Endothelial cell of umbilical vein (primary cell): Measurements from ENCODE around the gene PLCD1. TPM values are rescaled to one million over a fixed set of nuclear protein-coding genes. Genes with fewer than 3 reads are reported as not detected.

Experiments used
- BruUV-seq: library from RNA; stranded (reverse); fragments of 400-500 nt; replicated peaks from 2 replicates; lab custom pipeline; 2021; lab: Mats Ljungman, UMichigan
- CTCF ChIA-PET: fragments of 300-600, 350-600 bp; sonication (Branson Sonifier 250); formaldehyde crosslinking; loops from one replicate; lab custom pipeline; 2021; ENCODE audit warnings: antibody characterized with exemption, inconsistent platforms; lab: Charles Lee
- POLR2A ChIA-PET: fragments of 300-600, 350-600 bp; sonication (Branson Sonifier 250); formaldehyde crosslinking; loops from one replicate; lab custom pipeline; 2021; ENCODE audit warnings: antibody characterized with exemption, inconsistent platforms; lab: Charles Lee
- DNase-seq: peaks from one replicate; pipeline ENCODE4 v3.0.0-alpha.2; 2011; ENCODE audit warnings: low read depth, low spot score
- FAIRE-seq: peaks from 2 replicates; lab custom pipeline; 2011; peaks lifted over from hg19 to GRCh38; lab: Jason Lieb, UNC
- H2AFZ ChIP-seq: 2 replicates; pipeline ENCODE4 v1.6.0; 2012; ENCODE audit warnings: low read depth, low read length, control low read depth, inconsistent platforms
- H3K27ac ChIP-seq: 2 replicates; pipeline ENCODE4 v1.5.1; 2011; ENCODE audit warnings: low read depth, mild to moderate bottlenecking, control low read depth, low read length, moderate library complexity; ENCODE audit not compliant: insufficient read depth
- H3K27me3 ChIP-seq, 2 experiments: 2 replicates each; pipeline versions ENCODE4 v1.6.0 to v1.6.1; 2011; ENCODE audit warnings: low read length in 2 of 2, mixed read lengths in 1 of 2; ENCODE audit not compliant: control insufficient read depth in 2 of 2, insufficient read depth in 2 of 2
- H3K36me3 ChIP-seq, 2 experiments: 2 replicates in 1 of 2; 3 replicates in 1 of 2; pipeline ENCODE4 v1.5.1; 2011; ENCODE audit warnings: low read length in 2 of 2, mild to moderate bottlenecking in 1 of 2, moderate library complexity in 1 of 2; ENCODE audit not compliant: control insufficient read depth in 2 of 2, insufficient read depth in 2 of 2; ENCODE audit errors: extremely low read depth in 1 of 2
- H3K4me1 ChIP-seq: 3 replicates; pipeline ENCODE4 v1.5.1; 2011; ENCODE audit warnings: mild to moderate bottlenecking, low read length; ENCODE audit not compliant: control insufficient read depth, insufficient read depth; ENCODE audit errors: extremely low read depth
- H3K4me2 ChIP-seq: 2 replicates; pipeline ENCODE4 v1.6.1; 2011; ENCODE audit warnings: low read length, control low read depth, mixed read lengths; ENCODE audit not compliant: insufficient read depth
- H3K4me3 ChIP-seq, 3 experiments: fragments of 200-600 bp in 1 of 3; sonication (generic), shearing (Covaris generic) in 1 of 3; replicated peaks in 1 of 3; 2 replicates each; pipeline ENCODE4 v1.5.1; 2011 to 2016; ENCODE audit warnings: control low read depth in 3 of 3, low read length in 3 of 3, mild to moderate bottlenecking in 2 of 3, inconsistent platforms in 1 of 3, low read depth in 1 of 3, moderate library complexity in 1 of 3; ENCODE audit not compliant: insufficient read depth in 1 of 3
- H3K79me2 ChIP-seq: 2 replicates; pipeline ENCODE4 v1.6.0; 2012; ENCODE audit warnings: low read length, inconsistent platforms; ENCODE audit not compliant: control insufficient read depth, insufficient read depth
- H3K9ac ChIP-seq: replicated peaks from 2 replicates; pipeline ENCODE3; 2011; ENCODE audit warnings: low read length, control low read depth; ENCODE audit not compliant: insufficient read depth; ENCODE audit errors: extremely low read depth
- H3K9me1 ChIP-seq: replicated peaks from 3 replicates; pipeline ENCODE4 v1.6.0; 2011; ENCODE audit warnings: mild to moderate bottlenecking, low read length; ENCODE audit not compliant: control insufficient read depth, insufficient read depth; ENCODE audit errors: extremely low read depth
- H3K9me3 ChIP-seq: replicated peaks from 2 replicates; pipeline ENCODE4 v1.5.1; 2012; ENCODE audit warnings: low read length, inconsistent platforms; ENCODE audit not compliant: control insufficient read depth, insufficient read depth
- H4K20me1 ChIP-seq: replicated peaks from 2 replicates; pipeline ENCODE3; 2011; ENCODE audit warnings: mild to moderate bottlenecking, low read length; ENCODE audit not compliant: control insufficient read depth, insufficient read depth; ENCODE audit errors: extremely low read depth
- EZH2 ChIP-seq: IDR thresholded peaks from 2 replicates; pipeline ENCODE4 v1.6.1; 2012; ENCODE audit warnings: borderline replicate concordance, low read depth, mild to moderate bottlenecking, moderate library complexity, low read length, inconsistent platforms; ENCODE audit not compliant: severe bottlenecking
- FOS ChIP-seq: IDR thresholded peaks from 2 replicates; pipeline ENCODE4 v1.6.1; 2011; ENCODE audit warnings: mild to moderate bottlenecking, low read length, moderate library complexity, borderline replicate concordance; ENCODE audit not compliant: insufficient read depth
- GATA2 ChIP-seq: IDR thresholded peaks from 2 replicates; pipeline ENCODE4 v1.7.0; 2011; ENCODE audit warnings: low read depth, mild to moderate bottlenecking, moderate library complexity, mixed read lengths, low read length; ENCODE audit not compliant: insufficient read length, insufficient read depth
- JUN ChIP-seq: IDR thresholded peaks from 2 replicates; pipeline ENCODE4 v1.6.1; 2011; ENCODE audit warnings: borderline replicate concordance, low read depth; ENCODE audit not compliant: insufficient read length, insufficient read depth
- MAX ChIP-seq: IDR thresholded peaks from 2 replicates; pipeline ENCODE4 v1.6.1; 2011; ENCODE audit not compliant: insufficient read depth, insufficient read length
- MYC ChIP-seq: IDR thresholded peaks from one replicate; pipeline ENCODE4 v1.6.1; 2011; ENCODE audit warnings: mild to moderate bottlenecking, low read depth, low read length
- POLR2A ChIP-seq: IDR thresholded peaks from 2 replicates; pipeline ENCODE4 v1.6.1; 2012; ENCODE audit warnings: low read depth, mild to moderate bottlenecking, control low read depth, low read length
- POLR2AphosphoS5 ChIP-seq: IDR thresholded peaks from 2 replicates; pipeline ENCODE4 v1.6.1; 2012; ENCODE audit warnings: low read depth, mild to moderate bottlenecking, control low read depth, low read length, moderate library complexity; ENCODE audit not compliant: insufficient read depth
- dilution Hi-C: fragments of 300-500 bp; cut with MboI; formaldehyde crosslinking; loops from one replicate; pipeline ENCODE4 v1.15.0; 2019; ENCODE audit warnings: low sequenced_read_pairs; ENCODE audit not compliant: extremely low pct_ligation_motif_present
- intact Hi-C: fragments of 100-400 bp; cut with micrococcal nuclease; formaldehyde crosslinking; loops from one replicate; pipeline ENCODE4 v1.10.0; 2022
- polyA plus RNA-seq, 4 experiments: library from polyadenylated mRNA; depleted of rRNA in 3 of 4; stranded (reverse) in 3 of 4; unstranded in 1 of 4; fragments of >200 nt; gene quantifications; 2 replicates each; pipeline versions ENCODE4 v1.2.1 to v1.2.3, GENCODE V29; 2011 to 2012; ENCODE audit warnings: missing spikeins in 1 of 4
- total RNA-seq: library from RNA; stranded (reverse); gene quantifications from 2 replicates; pipeline ENCODE4 v1.2.3, GENCODE V29; 2021
- TF ChIP-seq, protein P1 (sequence below), 2 donors: IDR thresholded peaks; 1 replicate in 1 of 2; 2 replicates in 1 of 2; pipeline ENCODE4 v1.5.1; 2011; ENCODE audit warnings: low read length in 2 of 2, mild to moderate bottlenecking in 2 of 2, moderate library complexity in 2 of 2, control low read depth in 1 of 2, inconsistent platforms in 1 of 2, low read depth in 1 of 2; ENCODE audit not compliant: insufficient read depth in 1 of 2; ENCODE audit errors: extremely low read depth in 1 of 2

The PLCD1 gene
- total and polyA plus RNA-seq, 2 donors (not counting 3 experiments of a cell fraction or from before 2014, with no cell fraction given): 12.6 to 15.3 TPM

DNA sequence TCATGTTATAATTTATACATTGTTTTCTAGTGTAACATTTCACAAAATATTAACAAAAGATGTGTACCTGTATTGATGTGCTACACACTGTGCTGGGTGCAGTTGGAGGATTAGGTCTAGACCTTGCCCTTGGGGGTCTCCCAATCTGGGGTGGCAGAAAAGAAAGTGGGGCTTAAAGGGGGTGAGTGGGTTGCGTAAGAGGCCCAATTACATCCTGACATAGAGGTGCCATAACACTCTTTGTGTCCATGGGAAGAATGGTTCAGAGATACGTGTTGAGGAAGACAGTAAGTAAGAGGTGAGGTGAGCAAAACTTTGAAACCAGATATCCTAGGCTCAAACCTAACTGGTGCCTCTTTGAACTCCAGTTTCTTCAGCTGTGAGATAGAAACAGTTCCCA lies 40.6 kb upstream of the PLCD1 start:
- dilution Hi-C loops: no loop called here
- ChIA-PET POLR2A (no interaction called here), CTCF (no interaction called here)

More for the DNA sequence above, 40.6 kb upstream of the PLCD1 start:
- H3K36me3 ChIP-seq: no peaks in the 10 kb centered on the region
- no peaks in the 10 kb centered on the region for H4K20me1 ChIP-seq
- no peaks in the 10 kb centered on the region for H3K4me1 ChIP-seq
- no peak overlapping the region for H3K27ac ChIP-seq
- no peaks in the 10 kb centered on the region for H3K9me3 ChIP-seq
- H3K27me3 ChIP-seq: peaks cover 0 to 2% of the 10 kb centered on the region in 2 experiments
- no TSS peak for BruUV-seq
- no peak overlapping the region for H2AFZ ChIP-seq
- H3K79me2 ChIP-seq: no peaks in the 10 kb centered on the region
- no peak overlapping the region for H3K4me3 ChIP-seq
- H3K9me1 ChIP-seq: no peaks in the 10 kb centered on the region
- intact Hi-C loops: no loop called here
- no peak overlapping the region for H3K9ac ChIP-seq
- no peak overlapping the region for H3K4me2 ChIP-seq
- TF ChIP-seq JUN (no peak), GATA2 (no peak), MAX (no peak), EZH2 (no peak), POLR2A (no peak), POLR2AphosphoS5 (no peak), MYC (no peak), FOS (no peak)
- TF ChIP-seq, protein P1, sequence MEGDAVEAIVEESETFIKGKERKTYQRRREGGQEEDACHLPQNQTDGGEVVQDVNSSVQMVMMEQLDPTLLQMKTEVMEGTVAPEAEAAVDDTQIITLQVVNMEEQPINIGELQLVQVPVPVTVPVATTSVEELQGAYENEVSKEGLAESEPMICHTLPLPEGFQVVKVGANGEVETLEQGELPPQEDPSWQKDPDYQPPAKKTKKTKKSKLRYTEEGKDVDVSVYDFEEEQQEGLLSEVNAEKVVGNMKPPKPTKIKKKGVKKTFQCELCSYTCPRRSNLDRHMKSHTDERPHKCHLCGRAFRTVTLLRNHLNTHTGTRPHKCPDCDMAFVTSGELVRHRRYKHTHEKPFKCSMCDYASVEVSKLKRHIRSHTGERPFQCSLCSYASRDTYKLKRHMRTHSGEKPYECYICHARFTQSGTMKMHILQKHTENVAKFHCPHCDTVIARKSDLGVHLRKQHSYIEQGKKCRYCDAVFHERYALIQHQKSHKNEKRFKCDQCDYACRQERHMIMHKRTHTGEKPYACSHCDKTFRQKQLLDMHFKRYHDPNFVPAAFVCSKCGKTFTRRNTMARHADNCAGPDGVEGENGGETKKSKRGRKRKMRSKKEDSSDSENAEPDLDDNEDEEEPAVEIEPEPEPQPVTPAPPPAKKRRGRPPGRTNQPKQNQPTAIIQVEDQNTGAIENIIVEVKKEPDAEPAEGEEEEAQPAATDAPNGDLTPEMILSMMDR (IDR thresholded peaks at IDR 0.05; ENCODE audit: extremely low read depth in 1 of 2, insufficient read depth in 1 of 2, low read depth in 1 of 2, low read length in 2 of 2): no peak
- FAIRE-seq (no peak), DNase-seq (no peak)
